HUES64 (cell line): Measurements from ENCODE around the gene ZNF154.
A peak's percentile ranks its signal among the peaks of the same experiment; 100 is the strongest.

ENCODE experiments used
- H3K27ac ChIP-seq: 2 replicates; pipeline ENCODE4 v1.7.0; 2013; ENCODE audit warnings: low read depth, low read length, inconsistent platforms
- H3K27me3 ChIP-seq: 2 replicates; pipeline ENCODE4 v1.6.1; 2013; ENCODE audit warnings: mild to moderate bottlenecking, low read length; ENCODE audit not compliant: insufficient read depth
- H3K36me3 ChIP-seq: 2 replicates; pipeline ENCODE4 v1.6.1; 2013; ENCODE audit warnings: mild to moderate bottlenecking, low read length; ENCODE audit not compliant: insufficient read depth
- H3K4me1 ChIP-seq: 2 replicates; pipeline ENCODE4 v1.6.1; 2013; ENCODE audit warnings: mild to moderate bottlenecking, low read length, moderate library complexity; ENCODE audit not compliant: insufficient read depth
- H3K4me3 ChIP-seq: 2 replicates; pipeline ENCODE4 v1.5.1; 2013; ENCODE audit warnings: mild to moderate bottlenecking, low read length, moderate library complexity
- H3K9ac ChIP-seq: 2 replicates; pipeline ENCODE4 v1.6.1; 2013; ENCODE audit warnings: mild to moderate bottlenecking, low read depth, low read length
- H3K9me3 ChIP-seq: 2 replicates; pipeline ENCODE4 v1.6.1; 2013; ENCODE audit warnings: low read depth, low read length; ENCODE audit not compliant: insufficient read depth
- WGBS: fragments of 150-250, 120-280 bp; methylation state at CpG from one replicate; pipeline ENCODE4 v1.1.7; 2013; ENCODE audit warnings: missing lambda C conversion rate; 5-methylcytosine and 5-hydroxymethylcytosine counted together

Gene ZNF154

DNA sequence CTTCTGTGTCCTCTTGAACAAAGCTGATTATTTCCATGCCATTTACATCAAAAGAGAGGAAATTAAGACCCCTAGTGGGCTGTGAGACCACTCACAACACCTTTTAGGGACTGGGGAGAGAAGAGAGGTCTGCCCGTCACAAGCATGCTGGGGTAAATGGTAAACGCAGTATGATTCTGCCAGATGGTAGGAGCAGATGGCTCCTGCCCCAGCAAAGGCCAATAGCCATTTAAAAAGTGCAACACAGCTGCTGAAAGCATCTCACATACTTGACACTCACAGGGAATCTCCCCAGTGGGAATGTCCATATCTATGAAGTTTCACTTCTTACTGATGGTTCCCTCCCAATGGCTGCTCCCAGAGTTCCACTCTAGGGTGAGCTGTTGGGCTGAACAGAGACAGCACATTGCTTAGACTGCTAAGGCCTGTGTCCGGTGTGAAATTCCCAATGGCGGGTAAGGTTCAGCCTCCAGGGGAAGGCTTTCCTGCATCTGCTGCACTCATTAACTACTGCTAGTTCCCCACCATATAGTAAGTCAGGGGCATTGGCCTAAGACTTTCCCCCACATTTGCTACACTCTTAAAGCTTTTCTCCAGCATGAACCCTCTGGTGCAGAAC lies 11.0 kb upstream of the ZNF154 start:
- no peak overlapping the region for H3K9ac ChIP-seq
- H3K4me1 ChIP-seq = peaks cover 11% of the 10 kb centered on the region
- H3K36me3 ChIP-seq = peaks cover 39% of the 10 kb centered on the region
- WGBS = 84% methylated on average over 4 of the region's 4 CpGs
- H3K4me3 ChIP-seq = no peak overlapping the region
- H3K27me3 ChIP-seq = no peaks in the 10 kb centered on the region
- peaks cover 13% of the 10 kb centered on the region for H3K9me3 ChIP-seq
- H3K27ac ChIP-seq = no peak overlapping the region

DNA sequence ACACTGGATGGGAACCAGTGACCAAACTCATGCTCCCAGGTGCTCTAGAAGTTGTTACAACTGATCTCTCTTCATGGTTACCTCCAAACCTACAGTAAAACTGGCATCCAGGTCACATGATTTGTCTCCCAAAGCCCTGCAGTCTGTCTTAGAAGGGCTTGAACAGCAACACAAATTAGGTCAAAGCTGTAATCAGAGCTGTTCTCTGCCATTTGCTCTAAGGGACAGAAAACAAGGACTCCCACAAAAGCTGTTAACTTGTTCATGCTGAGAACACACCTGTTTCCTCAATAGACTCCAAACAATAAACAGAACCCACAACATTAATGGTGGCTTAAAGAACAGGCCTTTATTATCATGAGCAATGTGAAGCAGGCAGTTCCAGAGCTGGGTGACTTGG lies 10.4 kb upstream of the ZNF154 start:
- Histone ChIP-seq H3K9ac (0 out of 2 replicates have a peak overlapping the region, but pooled peaks have one; percentile 34), H3K4me3 (no peak overlapping the region), H3K27me3 (no peaks in the 10 kb centered on the region), H3K9me3 (peaks cover 13% of the 10 kb centered on the region), H3K27ac (no peak overlapping the region; the same call in 1 of the 2 replicates), H3K36me3 (peaks cover 39% of the 10 kb centered on the region), H3K4me1 (peaks cover 11% of the 10 kb centered on the region)

DNA sequence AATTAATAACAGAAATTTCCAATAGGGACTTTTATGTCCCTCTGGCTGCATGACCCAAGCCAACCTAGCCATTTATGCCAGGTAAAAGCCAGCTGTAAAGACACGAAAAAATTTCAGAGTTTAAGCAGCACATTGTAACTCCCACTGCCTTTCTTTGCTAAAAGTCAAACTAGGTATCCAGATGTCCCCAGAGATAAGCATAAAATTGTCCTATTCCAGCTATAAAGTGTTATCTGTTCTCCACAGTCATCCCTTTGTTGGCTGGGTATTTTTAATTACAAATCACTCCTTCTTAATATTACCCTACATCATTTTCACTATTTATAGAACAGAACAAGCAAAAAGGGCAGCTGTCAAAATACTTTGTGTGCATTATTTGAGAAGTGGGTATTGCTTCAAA lies 3.2 kb upstream of the ZNF154 start:
- Histone ChIP-seq H3K9me3 (no peaks in the 10 kb centered on the region), H3K9ac (no peak overlapping the region), H3K4me1 (0 out of 2 replicates have a peak, but pooled peaks cover 3% of the 10 kb centered on the region), H3K27ac (no peak overlapping the region), H3K4me3 (no peak overlapping the region), H3K27me3 (no peaks in the 10 kb centered on the region), H3K36me3 (0 out of 2 replicates have a peak, but pooled peaks cover 3% of the 10 kb centered on the region)
- 65% methylated on average over 1 of the region's 1 CpG for WGBS

DNA sequence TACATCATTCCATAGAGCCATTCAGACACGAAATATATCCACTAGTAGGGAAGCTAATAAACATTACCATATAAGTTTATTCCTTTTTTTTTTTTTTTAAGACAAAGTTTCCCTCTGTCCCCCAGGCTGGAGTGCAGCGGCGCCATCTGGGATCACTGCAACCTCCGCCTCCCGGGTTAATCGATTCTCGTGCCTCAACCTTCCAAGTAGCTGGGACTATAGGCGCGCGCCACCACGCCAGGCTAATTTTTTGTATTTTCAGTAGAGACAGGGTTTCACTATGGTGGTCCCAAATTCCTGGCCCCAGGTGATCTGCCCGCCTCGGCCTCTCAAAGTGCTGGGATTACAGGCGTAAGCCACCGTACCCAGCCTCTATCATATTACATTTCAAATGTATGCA lies 612 bp upstream of the ZNF154 start:
- no peaks in the 10 kb centered on the region for H3K9me3 ChIP-seq
- no peak overlapping the region for H3K27ac ChIP-seq
- peaks cover 21% of the 10 kb centered on the region for H3K36me3 ChIP-seq
- 71% methylated on average over 15 of the region's 15 CpGs for WGBS
- H3K4me3 ChIP-seq = peak overlapping the region; percentile 86
- H3K27me3 ChIP-seq = no peaks in the 10 kb centered on the region
- 0 out of 2 replicates have a peak, but pooled peaks cover 4% of the 10 kb centered on the region for H3K4me1 ChIP-seq
- no peak overlapping the region for H3K9ac ChIP-seq

DNA sequence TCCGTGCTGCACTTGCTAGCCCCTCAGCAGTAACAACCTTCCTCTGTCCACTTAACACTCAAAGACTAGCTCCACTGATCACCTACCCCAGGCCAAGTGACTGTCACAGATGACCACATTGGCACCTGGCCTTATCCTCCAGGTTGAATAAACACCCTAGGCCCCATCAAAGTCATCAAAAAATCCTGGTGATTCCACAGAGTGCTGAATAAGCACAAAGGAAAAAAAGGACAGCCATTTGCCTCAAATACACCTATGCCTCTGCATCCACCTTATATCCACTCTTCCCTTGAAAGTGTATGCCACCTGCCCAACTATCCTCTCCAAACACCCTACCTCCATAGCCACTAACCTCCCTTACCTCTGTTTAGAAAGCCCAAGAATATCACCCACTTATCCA lies 2.7 kb downstream of the ZNF154 start:
- Histone ChIP-seq H3K9ac (no peak overlapping the region), H3K27me3 (no peaks in the 10 kb centered on the region), H3K4me3 (no peak overlapping the region), H3K27ac (no peak overlapping the region), H3K4me1 (0 out of 2 replicates have a peak, but pooled peaks cover 4% of the 10 kb centered on the region), H3K36me3 (peaks cover 50% of the 10 kb centered on the region), H3K9me3 (peaks cover 17% of the 10 kb centered on the region)
- WGBS = 94% methylated on average over 1 of the region's 1 CpG

DNA sequence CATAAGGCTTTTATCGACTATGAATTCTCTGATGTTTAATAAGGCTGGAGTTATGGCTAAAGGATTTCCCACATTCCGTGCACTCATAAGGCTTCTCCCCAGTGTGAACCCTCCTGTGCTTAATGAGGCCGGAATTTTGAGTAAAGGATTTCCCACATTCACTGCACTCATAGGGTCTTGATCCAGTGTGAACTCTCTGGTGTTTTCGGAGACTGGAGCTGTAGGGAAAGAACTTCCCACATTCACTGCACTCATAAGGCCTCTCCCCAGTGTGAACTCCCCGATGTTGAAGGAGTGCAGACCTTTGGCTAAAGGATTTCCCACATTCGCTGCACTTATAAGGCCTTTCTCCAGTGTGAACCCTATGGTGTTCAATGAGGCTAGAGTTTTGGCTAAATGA lies 7.4 kb downstream of the ZNF154 start:
- Histone ChIP-seq H3K27me3 (no peaks in the 10 kb centered on the region), H3K36me3 (peaks cover 83% of the 10 kb centered on the region), H3K4me1 (no peaks in the 10 kb centered on the region), H3K9me3 (peaks cover 22% of the 10 kb centered on the region), H3K9ac (no peak overlapping the region), H3K4me3 (no peak overlapping the region), H3K27ac (no peak overlapping the region)
- 97% methylated on average over 6 of the region's 6 CpGs for WGBS

DNA sequence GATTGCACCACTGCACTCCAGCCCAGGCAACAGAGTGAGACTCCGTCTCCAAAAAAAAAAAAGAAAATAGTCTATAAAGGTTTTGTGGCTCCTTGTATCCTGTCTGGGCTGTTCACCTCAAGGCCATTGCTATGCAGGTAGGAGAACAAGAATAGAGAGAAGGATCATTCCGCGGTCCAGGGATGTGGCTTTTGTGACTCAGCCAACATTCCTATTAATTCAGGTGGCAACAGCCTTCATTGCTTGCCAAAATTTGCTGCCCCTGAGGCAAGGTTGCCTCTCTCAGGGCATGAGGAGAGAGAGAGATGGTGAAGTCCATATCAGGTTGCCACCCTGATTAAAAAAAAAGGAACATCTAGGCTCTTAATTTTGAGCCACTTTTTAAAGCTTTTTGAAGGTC lies 19.3 kb downstream of the ZNF154 start:
- H3K27ac ChIP-seq = no peak overlapping the region
- H3K27me3 ChIP-seq = no peaks in the 10 kb centered on the region
- peaks cover 71% of the 10 kb centered on the region for H3K36me3 ChIP-seq
- WGBS = 90% methylated on average over 3 of the region's 3 CpGs
- no peaks in the 10 kb centered on the region for H3K4me1 ChIP-seq
- no peak overlapping the region for H3K9ac ChIP-seq
- H3K4me3 ChIP-seq = no peak overlapping the region
- peaks cover 57% of the 10 kb centered on the region for H3K9me3 ChIP-seq

DNA sequence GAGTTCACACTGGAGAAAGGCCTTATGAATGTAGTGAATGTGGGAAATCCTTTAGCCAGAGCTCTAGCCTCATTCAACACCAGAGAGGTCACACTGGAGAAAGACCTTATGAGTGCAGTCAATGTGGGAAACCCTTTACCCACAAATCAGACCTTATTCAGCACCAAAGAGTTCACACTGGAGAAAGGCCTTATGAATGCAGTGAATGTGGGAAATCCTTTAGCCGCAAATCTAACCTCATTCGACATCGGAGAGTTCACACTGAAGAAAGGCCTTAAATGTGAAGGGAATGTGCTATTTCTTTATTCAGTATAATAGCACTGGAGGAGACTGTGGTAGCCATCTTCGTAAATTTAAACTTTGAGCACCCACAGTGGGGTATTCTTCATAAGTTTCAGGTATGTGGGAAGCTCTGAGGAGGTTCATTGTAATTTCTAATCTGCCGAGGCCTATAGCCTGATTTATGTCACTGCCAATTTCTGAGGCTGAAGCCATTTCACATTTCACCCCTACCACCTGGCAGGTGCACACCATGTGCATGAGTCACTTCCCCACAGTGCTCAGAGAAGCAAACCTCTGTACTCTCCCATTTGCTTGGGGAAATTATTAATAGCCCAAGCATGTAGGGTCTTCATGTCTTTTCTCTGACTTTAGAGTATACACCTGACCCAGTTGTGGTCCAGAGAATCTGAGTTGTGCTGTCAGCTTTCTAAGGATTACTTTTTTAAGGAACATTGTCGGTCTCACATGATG lies 20.8 kb downstream of the ZNF154 start:
- H3K9ac ChIP-seq = no peak overlapping the region
- no peaks in the 10 kb centered on the region for H3K27me3 ChIP-seq
- H3K36me3 ChIP-seq = peaks cover 79% of the 10 kb centered on the region
- no peak overlapping the region for H3K27ac ChIP-seq
- H3K4me3 ChIP-seq = no peak overlapping the region
- H3K9me3 ChIP-seq = peaks cover 73% of the 10 kb centered on the region
- WGBS = 96% methylated on average over 6 of the region's 6 CpGs
- no peaks in the 10 kb centered on the region for H3K4me1 ChIP-seq

DNA sequence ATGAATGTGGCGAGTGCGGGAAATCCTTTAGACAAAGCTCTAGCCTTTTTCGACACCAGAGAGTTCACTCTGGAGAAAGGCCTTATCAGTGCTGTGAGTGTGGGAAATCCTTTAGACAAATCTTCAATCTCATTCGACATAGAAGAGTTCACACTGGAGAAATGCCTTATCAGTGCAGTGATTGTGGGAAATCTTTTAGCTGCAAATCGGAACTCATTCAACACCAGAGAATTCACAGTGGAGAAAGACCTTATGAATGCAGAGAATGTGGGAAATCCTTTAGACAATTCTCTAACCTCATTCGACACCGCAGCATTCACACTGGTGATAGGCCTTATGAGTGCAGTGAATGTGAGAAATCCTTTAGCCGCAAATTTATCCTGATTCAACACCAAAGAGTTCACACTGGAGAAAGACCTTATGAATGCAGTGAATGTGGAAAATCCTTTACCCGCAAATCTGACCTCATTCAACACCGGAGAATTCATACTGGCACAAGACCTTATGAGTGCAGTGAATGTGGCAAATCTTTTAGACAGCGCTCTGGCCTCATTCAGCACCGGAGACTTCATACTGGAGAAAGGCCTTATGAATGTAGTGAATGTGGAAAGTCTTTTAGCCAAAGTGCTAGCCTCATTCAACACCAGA lies 21.5 kb downstream of the ZNF154 start:
- Histone ChIP-seq H3K9ac (no peak overlapping the region), H3K27me3 (no peaks in the 10 kb centered on the region), H3K36me3 (peaks cover 80% of the 10 kb centered on the region), H3K4me3 (no peak overlapping the region), H3K27ac (no peak overlapping the region), H3K9me3 (peaks cover 78% of the 10 kb centered on the region), H3K4me1 (no peaks in the 10 kb centered on the region)
- WGBS = over 99% methylated on average over 12 of the region's 12 CpGs

DNA sequence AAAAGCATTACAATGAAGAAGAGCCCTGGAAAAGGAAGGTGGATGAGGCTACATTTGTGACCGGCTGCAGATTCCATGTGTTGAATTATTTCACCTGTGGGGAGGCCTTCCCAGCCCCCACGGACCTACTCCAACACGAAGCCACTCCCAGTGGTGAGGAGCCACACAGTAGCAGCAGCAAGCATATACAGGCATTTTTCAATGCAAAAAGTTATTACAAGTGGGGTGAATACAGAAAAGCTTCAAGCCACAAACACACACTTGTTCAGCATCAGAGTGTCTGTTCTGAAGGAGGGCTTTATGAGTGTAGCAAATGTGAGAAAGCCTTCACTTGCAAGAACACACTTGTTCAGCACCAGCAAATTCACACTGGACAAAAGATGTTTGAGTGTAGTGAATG lies 22.3 kb downstream of the ZNF154 start:
- H3K9ac ChIP-seq = no peak overlapping the region
- no peaks in the 10 kb centered on the region for H3K27me3 ChIP-seq
- H3K9me3 ChIP-seq = peaks cover 78% of the 10 kb centered on the region
- H3K36me3 ChIP-seq = peaks cover 80% of the 10 kb centered on the region
- no peak overlapping the region for H3K27ac ChIP-seq
- H3K4me1 ChIP-seq = no peaks in the 10 kb centered on the region
- WGBS = 100% methylated on average over 3 of the region's 3 CpGs
- no peak overlapping the region for H3K4me3 ChIP-seq

DNA sequence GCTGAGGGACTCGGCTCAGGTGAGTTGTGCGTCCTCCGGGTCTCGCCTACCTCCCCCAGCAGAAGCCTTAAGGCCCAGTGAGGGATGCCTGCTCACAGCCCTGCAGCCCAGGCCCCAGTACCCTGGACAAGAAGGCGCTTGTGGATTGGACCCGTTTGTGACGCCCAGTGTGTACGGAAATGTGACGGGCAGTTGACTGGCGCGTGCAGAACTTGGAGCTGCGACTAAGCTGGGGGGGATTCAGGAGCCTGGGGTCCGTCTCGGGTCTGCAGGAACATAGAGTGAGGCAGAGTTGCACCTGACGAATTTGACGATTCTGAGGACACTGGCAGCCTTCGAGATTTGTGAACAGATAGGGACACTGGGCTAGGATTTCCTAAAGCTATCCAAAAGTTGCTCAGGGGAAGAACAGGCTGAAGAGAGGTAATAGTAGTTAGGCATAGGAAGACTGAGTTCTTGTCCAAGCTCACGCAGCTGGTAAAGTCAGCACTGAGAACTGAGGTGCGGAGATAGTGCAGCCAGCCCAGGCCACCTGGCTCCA lies 26.7 kb downstream of the ZNF154 start:
- Histone ChIP-seq H3K4me1 (no peaks in the 10 kb centered on the region), H3K9ac (peak overlapping the region; percentile 97), H3K9me3 (peaks cover 47% of the 10 kb centered on the region), H3K4me3 (peak overlapping the region; percentile 98), H3K27me3 (peaks cover 25% of the 10 kb centered on the region), H3K27ac (peak overlapping the region; percentile 69), H3K36me3 (peaks cover 46% of the 10 kb centered on the region)
- 4% methylated on average over 19 of the region's 19 CpGs for WGBS
